ENCODE results near the gene BAK1. TPM values are rescaled to one million over a fixed set of nuclear protein-coding genes. Genes with fewer than 3 reads are reported as not detected.
"Not testable (repeated sequence)": the region's sequence is repeated elsewhere in the genome, so short reads cannot be mapped to it uniquely, and the experiment has no call there.

Gene BAK1
- polyA plus RNA-seq, 1 experiment: 24.5 TPM

DNA sequence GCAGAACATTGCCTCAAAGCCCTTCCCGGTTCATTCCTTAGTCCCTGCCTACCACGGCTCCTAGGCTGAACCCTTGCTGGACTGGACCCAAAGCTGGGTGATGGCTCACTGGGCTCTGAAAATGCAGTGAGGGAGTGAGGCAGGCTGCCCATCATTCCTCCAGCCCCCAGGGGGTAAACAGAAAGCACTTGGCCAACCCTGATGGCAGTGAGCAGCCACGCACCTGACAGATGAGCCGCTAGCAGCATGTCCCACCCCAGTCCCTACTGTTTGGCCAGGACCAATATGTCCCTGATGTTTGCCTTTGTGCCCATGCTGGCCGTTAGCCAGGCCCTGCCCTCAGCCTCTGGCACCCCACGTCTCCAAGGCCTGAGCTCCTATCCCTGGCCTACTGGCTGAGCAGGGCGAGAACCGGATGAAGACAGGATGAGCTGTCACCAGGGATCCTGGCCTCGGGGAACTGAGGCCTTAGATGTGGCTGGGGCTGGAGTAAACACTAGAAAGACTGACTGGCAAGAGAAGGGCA lies 19.4 kb upstream of the BAK1 start:
- no peak for DNase-seq (ENCODE audit: low read depth)
- ChIA-PET CTCF (interaction anchor here (0.7 to 1.1 kb wide), 3 partner anchors 8 to 73 kb away, joined by 3 to 7 read pairs (median 3); no protein-coding TSS in a partner anchor), POLR2A (interaction anchor here (0.5 kb wide), 1 partner anchor 13 kb away, joined by 6 read pairs; no protein-coding TSS in a partner anchor)
- Histone ChIP-seq H3K4me3 (ENCODE audit: low read depth, low read length) (no peak overlapping the region), H3K36me3 (ENCODE audit: control insufficient read depth, insufficient read depth, low read length) (no peaks in the 10 kb centered on the region), H3K27me3 (ENCODE audit: control insufficient read depth, insufficient read depth, low read length) (no peaks in the 10 kb centered on the region)
- TF ChIP-seq, protein P1, sequence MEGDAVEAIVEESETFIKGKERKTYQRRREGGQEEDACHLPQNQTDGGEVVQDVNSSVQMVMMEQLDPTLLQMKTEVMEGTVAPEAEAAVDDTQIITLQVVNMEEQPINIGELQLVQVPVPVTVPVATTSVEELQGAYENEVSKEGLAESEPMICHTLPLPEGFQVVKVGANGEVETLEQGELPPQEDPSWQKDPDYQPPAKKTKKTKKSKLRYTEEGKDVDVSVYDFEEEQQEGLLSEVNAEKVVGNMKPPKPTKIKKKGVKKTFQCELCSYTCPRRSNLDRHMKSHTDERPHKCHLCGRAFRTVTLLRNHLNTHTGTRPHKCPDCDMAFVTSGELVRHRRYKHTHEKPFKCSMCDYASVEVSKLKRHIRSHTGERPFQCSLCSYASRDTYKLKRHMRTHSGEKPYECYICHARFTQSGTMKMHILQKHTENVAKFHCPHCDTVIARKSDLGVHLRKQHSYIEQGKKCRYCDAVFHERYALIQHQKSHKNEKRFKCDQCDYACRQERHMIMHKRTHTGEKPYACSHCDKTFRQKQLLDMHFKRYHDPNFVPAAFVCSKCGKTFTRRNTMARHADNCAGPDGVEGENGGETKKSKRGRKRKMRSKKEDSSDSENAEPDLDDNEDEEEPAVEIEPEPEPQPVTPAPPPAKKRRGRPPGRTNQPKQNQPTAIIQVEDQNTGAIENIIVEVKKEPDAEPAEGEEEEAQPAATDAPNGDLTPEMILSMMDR (IDR thresholded peaks at IDR 0.05; ENCODE audit: insufficient read depth, low read depth, low read length): no peak

DNA sequence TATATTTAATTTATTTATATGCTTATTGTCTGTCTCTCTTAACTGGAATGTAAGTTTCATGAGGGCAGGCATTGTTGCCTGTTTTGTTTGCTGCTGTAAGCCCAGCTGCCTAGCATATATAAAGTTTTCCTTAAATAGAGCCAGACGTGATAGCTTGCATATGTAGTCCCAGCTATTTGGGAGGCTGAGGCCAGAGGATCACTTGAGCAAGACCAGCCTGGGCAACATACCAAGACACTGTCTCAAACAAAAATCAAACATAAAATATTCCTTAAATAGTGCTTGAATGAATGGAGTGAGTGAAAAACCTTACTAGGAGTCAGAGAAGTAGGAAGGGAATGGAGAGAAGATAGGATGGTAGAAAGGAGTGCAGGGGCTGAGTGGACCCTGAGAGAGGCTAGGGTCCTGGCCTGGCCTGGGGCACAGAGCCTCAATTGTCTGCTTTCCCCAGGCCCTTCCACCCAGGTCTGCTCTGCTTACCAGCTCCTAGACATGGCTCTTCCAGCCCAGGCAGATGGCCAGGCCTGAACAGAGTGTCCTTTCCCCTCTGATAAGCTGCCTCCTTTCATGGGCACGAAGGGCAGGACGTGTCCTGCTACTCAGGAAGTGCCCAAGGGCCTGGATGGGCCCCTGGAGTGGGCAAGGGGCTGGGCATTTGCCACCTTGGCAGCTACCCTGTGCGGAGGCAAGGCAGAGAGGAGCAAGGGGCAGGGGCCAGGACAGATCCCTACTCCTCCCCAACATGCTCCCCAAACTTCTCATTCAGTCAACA lies 17.7 kb upstream of the BAK1 start:
- ChIA-PET POLR2A (no interaction called here), CTCF (interaction anchor here (0.6 to 1.8 kb wide), 4 partner anchors 9 to 105 kb away, joined by 3 to 6 read pairs (median 5); no protein-coding TSS in a partner anchor)
- DNase-seq (ENCODE audit: low read depth): no peak
- no peaks in the 10 kb centered on the region for H3K27me3 ChIP-seq (ENCODE audit: control insufficient read depth, insufficient read depth, low read length)
- H3K36me3 ChIP-seq (ENCODE audit: control insufficient read depth, insufficient read depth, low read length): no peaks in the 10 kb centered on the region
- TF ChIP-seq, protein P1 (IDR thresholded peaks at IDR 0.05; ENCODE audit: insufficient read depth, low read depth, low read length): no peak
- no peak overlapping the region for H3K4me3 ChIP-seq (ENCODE audit: low read depth, low read length)

DNA sequence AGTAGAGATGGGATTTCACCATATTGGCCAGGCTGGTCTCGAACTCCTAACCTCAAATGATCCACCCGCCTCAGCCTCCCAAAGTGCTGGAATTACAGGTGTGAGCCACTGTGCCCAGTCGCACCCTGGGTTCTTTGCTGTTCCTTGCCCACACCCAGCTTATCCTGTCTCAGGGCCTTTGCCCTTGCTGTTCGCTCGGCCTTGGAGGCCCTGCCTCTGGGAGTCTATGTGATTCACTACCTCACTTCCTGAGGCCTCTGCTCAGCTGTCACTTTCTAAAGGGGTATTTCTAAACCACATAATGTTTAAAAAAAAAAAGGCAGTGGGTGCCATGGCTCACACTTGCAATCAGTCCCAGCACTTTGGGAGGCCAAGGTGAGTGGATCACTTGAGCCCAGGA lies 16.8 kb upstream of the BAK1 start:
- DNase-seq (ENCODE audit: low read depth); H3K36me3 ChIP-seq (ENCODE audit: control insufficient read depth, insufficient read depth, low read length); H3K4me3 ChIP-seq (ENCODE audit: low read depth, low read length); H3K27me3 ChIP-seq (ENCODE audit: control insufficient read depth, insufficient read depth, low read length); POLR2A ChIA-PET: not testable (repeated sequence)
- CTCF ChIA-PET: interaction anchor here (1.0 to 3.4 kb wide), 4 partner anchors 11 to 166 kb away, joined by 3 to 15 read pairs (median 5); no protein-coding TSS in a partner anchor

DNA sequence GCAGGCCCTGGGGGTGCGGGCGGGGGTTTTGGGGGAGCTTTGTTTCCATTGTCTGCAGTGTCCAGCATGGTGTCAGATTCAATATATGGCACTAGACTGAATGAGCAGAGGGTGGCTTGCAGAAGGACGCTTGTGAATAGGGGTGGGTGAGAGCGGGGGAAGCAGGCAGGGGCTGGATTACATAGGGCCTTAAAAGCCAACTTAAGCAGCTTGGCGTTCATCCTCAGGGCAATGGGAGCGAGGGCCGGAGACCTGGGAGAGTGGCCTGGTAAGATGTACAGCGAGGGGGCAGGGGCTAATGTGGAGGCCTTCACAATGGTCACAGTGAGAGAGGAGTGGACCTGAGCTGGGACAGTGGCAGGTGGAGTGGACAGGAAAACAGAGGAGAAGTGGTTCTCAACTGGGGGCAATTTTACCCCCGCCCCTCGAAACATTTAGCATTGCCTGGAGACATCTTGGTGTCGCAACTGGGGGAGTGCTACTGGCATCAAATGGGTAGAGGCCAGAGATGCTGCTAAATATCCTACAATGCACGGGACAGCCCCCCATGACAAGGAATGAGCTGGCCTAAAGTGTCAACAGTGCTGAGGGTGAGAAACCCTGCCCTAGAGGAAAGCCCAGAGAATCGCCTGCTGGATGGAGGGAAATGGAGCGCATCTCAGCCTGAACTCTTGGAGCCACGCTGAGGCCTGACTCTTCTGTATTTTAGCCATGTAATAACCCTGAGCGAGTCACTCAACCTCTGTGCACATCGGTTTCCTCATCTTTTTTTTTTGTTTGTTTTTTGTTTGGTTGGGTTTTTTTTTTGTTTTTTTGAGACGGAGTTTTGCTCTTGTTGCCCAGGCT lies 15.1 kb upstream of the BAK1 start:
- DNase-seq (ENCODE audit: low read depth): no peak
- POLR2A ChIA-PET: no interaction called here
- H3K4me3 ChIP-seq (ENCODE audit: low read depth, low read length): no peak overlapping the region
- H3K36me3 ChIP-seq (ENCODE audit: control insufficient read depth, insufficient read depth, low read length): no peaks in the 10 kb centered on the region
- TF ChIP-seq, protein P1 (IDR thresholded peaks at IDR 0.05; ENCODE audit: insufficient read depth, low read depth, low read length): no peak
- CTCF ChIA-PET: interaction anchor here (0.6 to 3.4 kb wide), 8 partner anchors 9 to 204 kb away, joined by 3 to 15 read pairs (median 4); partner anchors contain the start of gene UQCC2
- H3K27me3 ChIP-seq (ENCODE audit: control insufficient read depth, insufficient read depth, low read length): no peaks in the 10 kb centered on the region

DNA sequence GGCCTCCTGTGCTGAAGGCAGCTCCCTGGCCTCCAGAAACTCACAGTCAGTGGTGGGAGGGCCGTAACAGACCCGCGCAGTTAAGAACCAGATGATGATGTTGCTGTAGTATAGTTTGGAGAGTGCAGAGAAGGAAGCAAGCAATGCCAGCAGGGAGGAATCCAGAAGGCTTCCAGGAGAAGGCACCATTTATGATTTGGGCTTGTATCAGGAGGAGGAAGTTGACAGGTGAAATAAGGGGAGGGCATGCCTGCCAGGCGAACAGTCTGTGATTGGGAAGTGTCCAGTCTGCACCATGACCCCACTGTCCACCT lies 13.3 kb upstream of the BAK1 start:
- ChIA-PET POLR2A (no interaction called here), CTCF (interaction anchor here (1.1 to 2.9 kb wide), 2 partner anchors 11 to 107 kb away, joined by 3 to 16 read pairs; no protein-coding TSS in a partner anchor)
- TF ChIP-seq, protein P1 (IDR thresholded peaks at IDR 0.05; ENCODE audit: insufficient read depth, low read depth, low read length): no peak
- no peaks in the 10 kb centered on the region for H3K36me3 ChIP-seq (ENCODE audit: control insufficient read depth, insufficient read depth, low read length)
- H3K4me3 ChIP-seq (ENCODE audit: low read depth, low read length): no peak overlapping the region
- no peaks in the 10 kb centered on the region for H3K27me3 ChIP-seq (ENCODE audit: control insufficient read depth, insufficient read depth, low read length)
- DNase-seq (ENCODE audit: low read depth): no peak

All from BJ (cell line).